Measurements from ENCODE around the gene SPOCK2. TPM values are rescaled to one million over a fixed set of nuclear protein-coding genes. Genes with fewer than 3 reads are reported as not detected.

The SPOCK2 gene
- total and polyA plus RNA-seq, 10 of the 15 experiments (the other 5 are each of a cell fraction or from before 2014, with no cell fraction given) = 0.02 to 1.5 (median 0.58) TPM

- TF ChIP-seq MEF2B (IDR thresholded peaks at IDR 0.05; ENCODE audit: partially characterized antibody, poor library complexity, severe bottlenecking) (no peak), KDM1A (IDR thresholded peaks at IDR 0.05; ENCODE audit: borderline replicate concordance) (no peak), RAD21 (IDR thresholded peaks at IDR 0.05; ENCODE audit: insufficient read depth, low read depth, low read length) (peak; percentile 57), RB1 (IDR thresholded peaks at IDR 0.05; ENCODE audit: borderline replicate concordance) (no peak), ZNF24 (IDR thresholded peaks at IDR 0.05) (no peak)
These were observed 38.0 kb upstream of the SPOCK2 start (continued) for GRCh38 chr10:72126184-72126871.

GRCh38 chr10:72124989-72125388 is 36.6 kb upstream of the SPOCK2 start:
- SMC1A ChIA-PET (ENCODE audit: uncharacterized antibody, unreplicated experiment) = interaction anchor here (0.7 to 10.7 kb wide), 13 partner anchors 8 to 218 kb away, joined by 3 to 168 read pairs (median 7); no protein-coding TSS in a partner anchor
- H3K27me3 ChIP-seq (replicated peaks in 1 of 2; ENCODE audit: control insufficient read depth in 2 of 2, insufficient read depth in 2 of 2, low read length in 1 of 2) = no peaks in the 10 kb centered on the region
- H3K27ac ChIP-seq (ENCODE audit: control insufficient read depth, insufficient read depth) = no peak overlapping the region
- H3K4me2 ChIP-seq (ENCODE audit: control insufficient read depth, insufficient read depth) = no peak overlapping the region
- FAIRE-seq = no peak
- no peaks in the 10 kb centered on the region for H3K4me1 ChIP-seq (ENCODE audit: control insufficient read depth, insufficient read depth, low read length)
- peaks cover 0 to 2% of the 10 kb centered on the region in 2 experiments; a peak in 3 of 4 replicates for H3K36me3 ChIP-seq (ENCODE audit: control insufficient read depth in 2 of 2, insufficient read depth in 2 of 2, low read length in 1 of 2)
- ATAC-seq = no peak
- intact Hi-C loops (cut with micrococcal nuclease; ENCODE audit: unreplicated experiment) (no loop called here), in situ Hi-C loops (cut with MboI) (no loop called here)
- no peak overlapping the region for H2AFZ ChIP-seq (ENCODE audit: control insufficient read depth, low read depth, low read length)
- H3K4me3 ChIP-seq = no peak overlapping the region
- WGBS (ENCODE audit: insufficient coverage, insufficient replicate concordance, low lambda C conversion rate, missing lambda C conversion rate) = 90% methylated on average over 1 of the region's 1 CpG
- no peaks in the 10 kb centered on the region for H3K9me3 ChIP-seq (replicated peaks; ENCODE audit: control insufficient read depth, insufficient read depth, low read length)
- no peak for DNase-seq (ENCODE audit: low read depth, low spot score)
- H3K79me2 ChIP-seq (ENCODE audit: control insufficient read depth, insufficient read depth, low read length) = no peaks in the 10 kb centered on the region
- CTCF ChIA-PET = interaction anchor here (0.7 to 5.6 kb wide), 8 partner anchors 15 to 212 kb away, joined by 3 to 127 read pairs (median 6); no protein-coding TSS in a partner anchor
- H4K20me1 ChIP-seq (ENCODE audit: control insufficient read depth, insufficient read depth) = no peaks in the 10 kb centered on the region
- POLR2A ChIA-PET = interaction anchor here (0.6 to 1.5 kb wide), 5 partner anchors 14 to 212 kb away, joined by 3 to 7 read pairs (median 5); no protein-coding TSS in a partner anchor
- RAD21 ChIA-PET (ENCODE audit: unreplicated experiment) = interaction anchor here (1.0 to 4.0 kb wide), 5 partner anchors 76 to 134 kb away, joined by 4 to 25 read pairs (median 8); no protein-coding TSS in a partner anchor
- no TSS peak for BruUV-seq (replicated peaks)
- H3K9ac ChIP-seq (ENCODE audit: control insufficient read depth, insufficient read depth, low read length) = no peak overlapping the region
- TF ChIP-seq GATAD2B (conservative IDR thresholded peaks at IDR 0.05; ENCODE audit: low read depth) (no peak), ZNF217 (IDR thresholded peaks at IDR 0.05) (no peak), POLR2A (IDR thresholded peaks at IDR 0.05; ENCODE audit: low read depth, low read length) (no peak), NRF1 (conservative IDR thresholded peaks at IDR 0.05; ENCODE audit: low read depth, low read length) (no peak), CBX3 (IDR thresholded peaks at IDR 0.05; ENCODE audit: borderline replicate concordance, low read depth) (no peak), HDGF (IDR thresholded peaks at IDR 0.05) (no peak), YBX1 (IDR thresholded peaks at IDR 0.05) (no peak), NBN (IDR thresholded peaks at IDR 0.05) (no peak), KAT2A (conservative IDR thresholded peaks at IDR 0.05; ENCODE audit: control insufficient read depth, low read depth, low read length) (no peak), SMC3 (IDR thresholded peaks at IDR 0.05; ENCODE audit: borderline replicate concordance, low read length) (no peak)
- TF ChIP-seq, protein P1, sequence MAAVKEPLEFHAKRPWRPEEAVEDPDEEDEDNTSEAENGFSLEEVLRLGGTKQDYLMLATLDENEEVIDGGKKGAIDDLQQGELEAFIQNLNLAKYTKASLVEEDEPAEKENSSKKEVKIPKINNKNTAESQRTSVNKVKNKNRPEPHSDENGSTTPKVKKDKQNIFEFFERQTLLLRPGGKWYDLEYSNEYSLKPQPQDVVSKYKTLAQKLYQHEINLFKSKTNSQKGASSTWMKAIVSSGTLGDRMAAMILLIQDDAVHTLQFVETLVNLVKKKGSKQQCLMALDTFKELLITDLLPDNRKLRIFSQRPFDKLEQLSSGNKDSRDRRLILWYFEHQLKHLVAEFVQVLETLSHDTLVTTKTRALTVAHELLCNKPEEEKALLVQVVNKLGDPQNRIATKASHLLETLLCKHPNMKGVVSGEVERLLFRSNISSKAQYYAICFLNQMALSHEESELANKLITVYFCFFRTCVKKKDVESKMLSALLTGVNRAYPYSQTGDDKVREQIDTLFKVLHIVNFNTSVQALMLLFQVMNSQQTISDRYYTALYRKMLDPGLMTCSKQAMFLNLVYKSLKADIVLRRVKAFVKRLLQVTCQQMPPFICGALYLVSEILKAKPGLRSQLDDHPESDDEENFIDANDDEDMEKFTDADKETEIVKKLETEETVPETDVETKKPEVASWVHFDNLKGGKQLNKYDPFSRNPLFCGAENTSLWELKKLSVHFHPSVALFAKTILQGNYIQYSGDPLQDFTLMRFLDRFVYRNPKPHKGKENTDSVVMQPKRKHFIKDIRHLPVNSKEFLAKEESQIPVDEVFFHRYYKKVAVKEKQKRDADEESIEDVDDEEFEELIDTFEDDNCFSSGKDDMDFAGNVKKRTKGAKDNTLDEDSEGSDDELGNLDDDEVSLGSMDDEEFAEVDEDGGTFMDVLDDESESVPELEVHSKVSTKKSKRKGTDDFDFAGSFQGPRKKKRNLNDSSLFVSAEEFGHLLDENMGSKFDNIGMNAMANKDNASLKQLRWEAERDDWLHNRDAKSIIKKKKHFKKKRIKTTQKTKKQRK (IDR thresholded peaks at IDR 0.05; ENCODE audit: low read depth, low read length) = no peak
- TF ChIP-seq, protein P2, sequence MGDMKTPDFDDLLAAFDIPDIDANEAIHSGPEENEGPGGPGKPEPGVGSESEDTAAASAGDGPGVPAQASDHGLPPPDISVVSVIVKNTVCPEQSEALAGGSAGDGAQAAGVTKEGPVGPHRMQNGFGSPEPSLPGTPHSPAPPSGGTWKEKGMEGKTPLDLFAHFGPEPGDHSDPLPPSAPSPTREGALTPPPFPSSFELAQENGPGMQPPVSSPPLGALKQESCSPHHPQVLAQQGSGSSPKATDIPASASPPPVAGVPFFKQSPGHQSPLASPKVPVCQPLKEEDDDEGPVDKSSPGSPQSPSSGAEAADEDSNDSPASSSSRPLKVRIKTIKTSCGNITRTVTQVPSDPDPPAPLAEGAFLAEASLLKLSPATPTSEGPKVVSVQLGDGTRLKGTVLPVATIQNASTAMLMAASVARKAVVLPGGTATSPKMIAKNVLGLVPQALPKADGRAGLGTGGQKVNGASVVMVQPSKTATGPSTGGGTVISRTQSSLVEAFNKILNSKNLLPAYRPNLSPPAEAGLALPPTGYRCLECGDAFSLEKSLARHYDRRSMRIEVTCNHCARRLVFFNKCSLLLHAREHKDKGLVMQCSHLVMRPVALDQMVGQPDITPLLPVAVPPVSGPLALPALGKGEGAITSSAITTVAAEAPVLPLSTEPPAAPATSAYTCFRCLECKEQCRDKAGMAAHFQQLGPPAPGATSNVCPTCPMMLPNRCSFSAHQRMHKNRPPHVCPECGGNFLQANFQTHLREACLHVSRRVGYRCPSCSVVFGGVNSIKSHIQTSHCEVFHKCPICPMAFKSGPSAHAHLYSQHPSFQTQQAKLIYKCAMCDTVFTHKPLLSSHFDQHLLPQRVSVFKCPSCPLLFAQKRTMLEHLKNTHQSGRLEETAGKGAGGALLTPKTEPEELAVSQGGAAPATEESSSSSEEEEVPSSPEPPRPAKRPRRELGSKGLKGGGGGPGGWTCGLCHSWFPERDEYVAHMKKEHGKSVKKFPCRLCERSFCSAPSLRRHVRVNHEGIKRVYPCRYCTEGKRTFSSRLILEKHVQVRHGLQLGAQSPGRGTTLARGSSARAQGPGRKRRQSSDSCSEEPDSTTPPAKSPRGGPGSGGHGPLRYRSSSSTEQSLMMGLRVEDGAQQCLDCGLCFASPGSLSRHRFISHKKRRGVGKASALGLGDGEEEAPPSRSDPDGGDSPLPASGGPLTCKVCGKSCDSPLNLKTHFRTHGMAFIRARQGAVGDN (IDR thresholded peaks at IDR 0.05) = no peak

All from GM12878 (cell line).